H1 (cell line): Measurements from ENCODE around the gene RFLNA. TPM values are rescaled to one million over a fixed set of nuclear protein-coding genes. Genes with fewer than 3 reads are reported as not detected.

ENCODE experiments used
- CTCF ChIA-PET: fragments of 300-600 bp; sonication (Branson Sonifier 250); formaldehyde crosslinking; loops from one replicate; lab custom pipeline; 2021; ENCODE audit not compliant: partially characterized antibody; lab: Charles Lee
- POLR2A ChIA-PET: fragments of 300-600 bp; sonication (Branson Sonifier 250); formaldehyde crosslinking; loops from one replicate; lab custom pipeline; 2021; ENCODE audit warnings: inconsistent platforms; ENCODE audit not compliant: partially characterized antibody; lab: Charles Lee
- DNase-seq, 2 experiments: peaks; one replicate each; pipeline versions ENCODE4 v3.0.0 to v3.0.0-alpha.2; 2010 to 2022; ENCODE audit warnings: low spot score in 2 of 2, low read depth in 1 of 2, mixed read lengths in 1 of 2
- FAIRE-seq: peaks from 2 replicates; lab custom pipeline; 2011; peaks lifted over from hg19 to GRCh38; lab: Jason Lieb, UNC
- H2AFZ ChIP-seq: 2 replicates; pipeline ENCODE4 v1.8.1; 2012; ENCODE audit warnings: low read length, inconsistent platforms
- H2AK5ac ChIP-seq: 2 replicates; pipeline ENCODE4 v1.6.1; 2013; ENCODE audit warnings: low read depth, low read length
- H2BK120ac ChIP-seq: replicated peaks from 2 replicates; pipeline ENCODE3; 2013; ENCODE audit warnings: low read depth, low read length, inconsistent platforms
- H2BK12ac ChIP-seq: 2 replicates; pipeline ENCODE4 v1.6.1; 2013; ENCODE audit warnings: low read depth, low read length
- H2BK15ac ChIP-seq: 2 replicates; pipeline ENCODE4 v1.6.1; 2013; ENCODE audit warnings: low read length
- H2BK20ac ChIP-seq: 2 replicates; pipeline ENCODE4 v1.6.1; 2013; ENCODE audit warnings: low read length
- H2BK5ac ChIP-seq: 2 replicates; pipeline ENCODE4 v1.6.1; 2013; ENCODE audit warnings: low read depth, low read length
- H3K14ac ChIP-seq: 2 replicates; pipeline ENCODE4 v1.6.1; 2013; ENCODE audit warnings: inconsistent platforms; ENCODE audit not compliant: insufficient read length
- H3K18ac ChIP-seq: 2 replicates; pipeline ENCODE4 v1.6.1; 2013; ENCODE audit warnings: low read length; ENCODE audit errors: extremely low read depth
- H3K23ac ChIP-seq: 2 replicates; pipeline ENCODE4 v1.6.1; 2013; ENCODE audit warnings: inconsistent platforms; ENCODE audit not compliant: insufficient read length
- H3K23me2 ChIP-seq: 2 replicates; pipeline ENCODE4 v1.6.1; 2013; ENCODE audit warnings: low read depth, low read length
- H3K27ac ChIP-seq: 2 replicates; pipeline ENCODE4 v1.6.1; 2011; ENCODE audit warnings: low read depth, low read length, inconsistent platforms
- H3K27me3 ChIP-seq, 4 experiments: replicated peaks in 1 of 4; 1 replicate in 1 of 4; 2 replicates in 3 of 4; pipeline versions ENCODE4 v1.6.1 to v1.8.1; 2011 to 2013; ENCODE audit warnings: low read length in 3 of 4, mild to moderate bottlenecking in 3 of 4, inconsistent platforms in 2 of 4, mixed read lengths in 2 of 4, moderate library complexity in 1 of 4; ENCODE audit not compliant: control insufficient read depth in 3 of 4, insufficient read depth in 3 of 4; ENCODE audit errors: extremely low read depth in 1 of 4
- H3K36me3 ChIP-seq, 4 experiments: 2 replicates each; pipeline versions ENCODE4 v1.6.1 to v1.8.1; 2011 to 2013; ENCODE audit warnings: mild to moderate bottlenecking in 4 of 4, low read length in 3 of 4, moderate library complexity in 2 of 4, control low read depth in 1 of 4, inconsistent platforms in 1 of 4; ENCODE audit not compliant: insufficient read depth in 4 of 4, control insufficient read depth in 2 of 4
- H3K4ac ChIP-seq: replicated peaks from 2 replicates; pipeline ENCODE3; 2013; ENCODE audit warnings: low read length, low read depth, mixed read lengths, inconsistent platforms; ENCODE audit not compliant: insufficient read length
- H3K4me1 ChIP-seq, 4 experiments: replicated peaks in 1 of 4; 1 replicate in 1 of 4; 2 replicates in 3 of 4; pipeline versions ENCODE4 v1.6.1 to v1.8.1; 2011 to 2013; ENCODE audit warnings: low read length in 3 of 4, inconsistent platforms in 2 of 4, mixed read lengths in 1 of 4; ENCODE audit not compliant: insufficient read depth in 4 of 4, control insufficient read depth in 3 of 4
- H3K4me2 ChIP-seq, 2 experiments: 2 replicates each; pipeline versions ENCODE4 v1.6.1 to v1.8.1; 2011 to 2013; ENCODE audit warnings: low read depth in 2 of 2, low read length in 2 of 2, control low read depth in 1 of 2, inconsistent platforms in 1 of 2, mild to moderate bottlenecking in 1 of 2; ENCODE audit not compliant: insufficient read depth in 1 of 2
- H3K4me3 ChIP-seq, 4 experiments: fragments of 200-600, 300-600 bp in 1 of 4; sonication (generic), shearing (Covaris generic), sonication (Bioruptor Twin) in 1 of 4; 2 replicates each; pipeline versions ENCODE4 v1.5.1 to v1.8.1; 2011 to 2016; ENCODE audit warnings: low read length in 4 of 4, low read depth in 3 of 4, control low read depth in 2 of 4, inconsistent platforms in 2 of 4, mild to moderate bottlenecking in 2 of 4, mixed read lengths in 1 of 4, moderate library complexity in 1 of 4; ENCODE audit not compliant: insufficient read depth in 2 of 4; ENCODE audit errors: extremely low read depth in 1 of 4
- H3K56ac ChIP-seq: replicated peaks from 2 replicates; pipeline ENCODE3; 2013; ENCODE audit warnings: low read depth, mild to moderate bottlenecking, mixed read lengths, low read length, inconsistent platforms; ENCODE audit not compliant: insufficient read length
- H3K79me1 ChIP-seq: 2 replicates; pipeline ENCODE4 v1.6.1; 2013; ENCODE audit warnings: low read depth, low read length, control low read depth
- H3K79me2 ChIP-seq, 2 experiments: 2 replicates each; pipeline versions ENCODE4 v1.6.1 to v1.8.1; 2012 to 2013; ENCODE audit warnings: low read length in 2 of 2, mild to moderate bottlenecking in 2 of 2, inconsistent platforms in 1 of 2; ENCODE audit not compliant: insufficient read depth in 2 of 2, control insufficient read depth in 1 of 2
- H3K9ac ChIP-seq, 4 experiments: replicated peaks in 1 of 4; 1 replicate in 1 of 4; 2 replicates in 3 of 4; pipeline versions ENCODE4 v1.6.1 to v1.8.1; 2011 to 2013; ENCODE audit warnings: low read depth in 3 of 4, low read length in 3 of 4, control low read depth in 2 of 4, mild to moderate bottlenecking in 2 of 4, moderate library complexity in 2 of 4, inconsistent platforms in 1 of 4; ENCODE audit errors: extremely low read depth in 1 of 4
- H3K9me3 ChIP-seq, 2 experiments: 2 replicates each; pipeline versions ENCODE4 v1.6.1 to v1.8.1; 2012 to 2013; ENCODE audit warnings: mild to moderate bottlenecking in 2 of 2, moderate library complexity in 2 of 2, control low read depth in 1 of 2, inconsistent platforms in 1 of 2, low read depth in 1 of 2, low read length in 1 of 2, mixed read lengths in 1 of 2; ENCODE audit not compliant: insufficient read depth in 2 of 2
- H4K20me1 ChIP-seq, 2 experiments: replicated peaks in 1 of 2; 2 replicates each; pipeline versions ENCODE3 to v1.8.1; 2011 to 2013; ENCODE audit warnings: inconsistent platforms in 2 of 2, low read length in 2 of 2, mild to moderate bottlenecking in 1 of 2; ENCODE audit not compliant: insufficient read depth in 2 of 2, control insufficient read depth in 1 of 2
- H4K5ac ChIP-seq: 2 replicates; pipeline ENCODE4 v1.6.1; 2013; ENCODE audit warnings: low read length, low read depth, mixed read lengths, inconsistent platforms; ENCODE audit not compliant: insufficient read length
- H4K8ac ChIP-seq: 2 replicates; pipeline ENCODE4 v1.8.0; 2013; ENCODE audit warnings: mild to moderate bottlenecking, moderate library complexity, low read length, inconsistent platforms; ENCODE audit not compliant: insufficient read depth; ENCODE audit errors: extremely low read depth
- H4K91ac ChIP-seq: replicated peaks from 2 replicates; pipeline ENCODE3; 2013; ENCODE audit warnings: low read length, mixed read lengths, inconsistent platforms; ENCODE audit not compliant: insufficient read length
- CREB1 ChIP-seq: IDR thresholded peaks from 2 replicates; pipeline ENCODE4 v1.6.1; 2012; ENCODE audit warnings: inconsistent platforms
- RNF2 ChIP-seq: fragments of 200-900, 300-1000 bp; sonication (generic); IDR thresholded peaks from 2 replicates; pipeline ENCODE4 v1.7.1; 2016; ENCODE audit warnings: borderline replicate concordance, low read depth, mild to moderate bottlenecking, antibody characterized with exemption, low read length; ENCODE audit not compliant: poor library complexity, severe bottlenecking; ENCODE audit errors: missing control alignments
- WGBS, 2 experiments: shearing (Covaris generic) in 1 of 2; methylation state at CpG; one replicate each; pipeline versions ENCODE4 v1.1.6 to v1.1.7; 2013 to 2015; ENCODE audit warnings: low lambda C conversion rate in 2 of 2, mixed read lengths in 2 of 2, inconsistent platforms in 1 of 2, low coverage in 1 of 2, missing lambda C conversion rate in 1 of 2; ENCODE audit not compliant: insufficient replicate concordance in 2 of 2, insufficient coverage in 1 of 2, insufficient read length in 1 of 2; ENCODE audit errors: extremely low coverage in 1 of 2, missing lambda C conversion rate in 1 of 2; 5-methylcytosine and 5-hydroxymethylcytosine counted together
- polyA plus RNA-seq, 7 experiments: library from polyadenylated mRNA; depleted of rRNA in 3 of 7; stranded (reverse) in 5 of 7; unstranded in 2 of 7; fragments of >200 nt in 5 of 7; fragments of 200-250 nt in 2 of 7; gene quantifications; 1 replicate in 5 of 7; 2 replicates in 1 of 7; 4 replicates in 1 of 7; pipeline versions ENCODE4 v1.2.1 to v1.2.3, GENCODE V29; 2011 to 2013; ENCODE audit warnings: missing spikeins in 2 of 7, mixed read lengths in 2 of 7
- total RNA-seq: library from RNA; stranded (reverse); fragmentation: NEBNext Ultra II Directional; extraction: Animal tissue kit (Norgen Biotek cat#: 25700); gene quantifications from 2 replicates; pipeline ENCODE4 v1.2.1, GENCODE V29; 2021

The RFLNA gene
- total and polyA plus RNA-seq, 2 of the 8 experiments (the other 6 are each of a cell fraction or from before 2014, with no cell fraction given): 6.4 to 6.6 TPM

GRCh38 chr12:124363353-124363965, 68.6 kb downstream of the RFLNA start:
- FAIRE-seq: no peak
- Histone ChIP-seq H2BK15ac (no peak overlapping the region), H3K9ac (no peak overlapping the region), H3K79me2 (no peaks in the 10 kb centered on the region), H3K56ac (no peak overlapping the region), H2BK5ac (no peak overlapping the region; the same call in 1 of the 2 replicates), H3K4ac (no peak overlapping the region), H3K27ac (no peak overlapping the region), H2BK12ac (no peak overlapping the region), H4K91ac (no peak overlapping the region), H3K14ac (no peak overlapping the region), H3K4me3 (no peak overlapping the region), H2AK5ac (no peak overlapping the region)
- WGBS, 2 experiments: 74% methylated on average over 8 of the region's 23 CpGs; no CpG with 5 or more reads in 1 of the 2 experiments
- POLR2A ChIA-PET: interaction anchor here (1.9 kb wide), 1 partner anchor 12 kb away, joined by 5 read pairs; no protein-coding TSS in a partner anchor
- no peak for TF ChIP-seq RNF2
- no peak for TF ChIP-seq CREB1
- TF ChIP-seq, all 59 proteins: peak for 0
- CTCF ChIA-PET: interaction anchor here (0.7 to 1.9 kb wide), 6 partner anchors 11 to 402 kb away, joined by 3 to 11 read pairs (median 7); no protein-coding TSS in a partner anchor
- no peak overlapping the region for H2BK20ac ChIP-seq
- peaks cover 4 to 9% of the 10 kb centered on the region in 2 experiments for H4K20me1 ChIP-seq
- no peak overlapping the region for H3K18ac ChIP-seq
- no peak for DNase-seq
- H3K4me1 ChIP-seq: no peaks in the 10 kb centered on the region
- H2BK120ac ChIP-seq: no peak overlapping the region
- no peaks in the 10 kb centered on the region for H3K9me3 ChIP-seq
- H3K36me3 ChIP-seq: peaks cover 1 to 26% (median 7%) of the 10 kb centered on the region in 4 experiments; a peak in 5 of 8 replicates
- H3K79me1 ChIP-seq: no peaks in the 10 kb centered on the region
- no peak overlapping the region for H3K23ac ChIP-seq
- no peak overlapping the region; the same call in 1 of the 2 replicates for H4K8ac ChIP-seq
- H3K27me3 ChIP-seq: no peaks in the 10 kb centered on the region
- H2AFZ ChIP-seq: no peak overlapping the region
- no peaks in the 10 kb centered on the region for H3K23me2 ChIP-seq
- no peak overlapping the region for H3K4me2 ChIP-seq
- no peak overlapping the region for H4K5ac ChIP-seq
